8988T (cell line): ENCODE data around the gene NGF.

Source experiments
- DNase-seq: peaks from one replicate; pipeline ENCODE4 v3.0.0; 2011

Gene NGF

DNA sequence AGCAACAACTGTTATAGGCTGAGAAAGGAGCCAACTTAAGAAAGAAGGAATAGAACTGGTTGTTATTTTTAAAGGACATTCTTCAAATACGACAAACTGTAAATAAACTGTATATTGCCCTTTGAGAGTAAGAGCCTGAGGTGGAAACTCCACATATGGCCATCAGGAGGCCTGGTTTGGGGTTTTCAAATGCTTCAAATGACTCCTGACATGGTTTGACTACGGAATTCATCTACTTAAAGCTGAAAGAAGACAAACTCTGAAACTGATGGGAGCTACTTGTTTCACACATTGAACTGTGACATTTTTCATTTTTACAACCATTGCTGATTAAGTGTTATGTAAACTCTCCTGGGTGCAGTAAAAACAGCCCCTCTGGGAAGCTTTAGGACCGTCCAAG lies 59.8 kb downstream of the NGF start:
- no peak for DNase-seq

DNA sequence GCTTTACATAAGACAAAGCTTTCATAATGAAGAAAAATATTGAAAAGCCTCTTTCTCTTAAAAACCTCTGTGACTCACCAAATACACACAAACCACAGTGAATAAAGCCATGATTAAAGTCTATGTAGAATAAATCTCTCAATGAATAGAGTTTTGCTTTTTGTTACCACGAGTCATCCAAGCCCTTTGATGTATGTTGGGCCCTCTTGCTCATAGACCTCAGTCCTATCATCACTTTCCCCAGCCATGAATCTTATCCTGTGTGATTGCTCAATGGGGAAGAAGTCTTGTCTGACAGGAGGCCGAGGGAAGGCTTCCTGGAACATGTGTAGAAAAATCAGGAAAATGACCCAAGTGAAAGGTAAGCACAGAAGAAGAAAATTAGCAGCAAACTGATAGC lies 60.8 kb downstream of the NGF start:
- DNase-seq = no peak

DNA sequence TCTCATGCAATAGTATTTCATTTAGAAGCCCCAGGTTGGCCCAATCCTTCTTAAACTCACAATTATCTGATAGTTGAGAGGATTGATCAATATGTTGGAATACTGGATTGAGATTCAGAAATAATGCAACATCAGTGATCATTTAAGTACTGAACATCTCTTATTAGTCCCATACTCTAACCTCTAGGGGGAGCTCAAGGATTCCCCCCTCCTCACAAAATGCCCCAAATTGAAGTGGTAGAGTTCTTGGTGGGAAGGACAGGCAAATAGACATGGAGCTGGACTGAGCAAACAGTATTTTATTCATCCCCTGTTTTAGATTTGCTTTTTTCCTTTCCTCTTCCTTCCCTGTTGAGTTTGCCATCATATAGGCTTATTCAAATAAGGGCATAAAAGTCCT lies 62.8 kb downstream of the NGF start:
- DNase-seq = no peak

DNA sequence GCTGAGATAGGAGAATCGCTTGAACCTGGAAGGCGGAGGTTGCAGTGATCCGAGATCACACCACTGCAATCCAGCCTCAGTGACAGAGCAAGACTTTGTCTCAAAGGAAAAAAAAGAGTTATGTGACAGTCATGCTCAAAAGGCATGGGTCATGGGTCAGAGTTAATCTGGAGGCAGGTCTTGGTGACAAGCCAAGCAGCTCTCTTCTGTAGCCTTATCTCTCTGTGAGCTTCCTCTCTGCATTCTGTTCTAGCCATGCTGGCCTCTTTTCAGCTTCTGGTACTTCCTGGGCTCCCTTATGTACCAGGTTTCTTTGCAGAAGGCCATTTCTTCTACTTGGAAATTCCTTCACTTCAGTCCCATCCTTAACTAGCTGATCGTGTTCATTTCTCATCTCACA lies 63.6 kb downstream of the NGF start:
- DNase-seq = no peak

DNA sequence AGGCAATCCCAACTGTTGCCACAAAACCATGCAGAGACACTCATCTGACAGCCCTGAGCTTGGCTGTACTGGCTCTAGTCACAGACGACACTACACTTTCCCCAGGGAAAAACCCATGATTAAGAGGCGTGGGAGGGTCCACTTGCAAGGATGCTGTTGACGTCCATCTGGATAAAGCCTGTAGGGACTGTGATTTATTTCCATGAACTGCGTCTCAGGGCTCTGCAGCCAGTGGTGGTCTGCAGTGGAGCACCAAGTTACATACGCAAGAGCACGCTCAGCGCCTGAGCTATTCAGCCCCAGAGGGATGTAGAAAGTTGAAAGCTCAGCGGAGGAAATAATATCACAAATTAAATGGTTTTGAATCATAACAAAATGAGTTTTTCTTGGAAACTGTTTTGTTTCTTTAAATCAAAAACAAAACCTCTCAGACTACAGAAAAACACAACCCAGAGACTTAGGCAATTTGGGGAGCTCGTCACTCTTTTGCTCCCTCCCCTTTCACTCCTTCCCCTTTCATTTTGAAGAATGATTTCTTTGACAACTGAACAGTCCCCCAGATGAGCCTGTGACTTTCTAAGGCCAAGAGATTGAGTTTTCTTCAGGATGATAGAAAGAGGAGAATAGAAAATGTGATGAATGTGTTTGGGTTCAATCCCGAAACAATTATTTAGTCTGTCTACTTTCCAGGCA lies 71.2 kb downstream of the NGF start:
- DNase-seq = no peak

DNA sequence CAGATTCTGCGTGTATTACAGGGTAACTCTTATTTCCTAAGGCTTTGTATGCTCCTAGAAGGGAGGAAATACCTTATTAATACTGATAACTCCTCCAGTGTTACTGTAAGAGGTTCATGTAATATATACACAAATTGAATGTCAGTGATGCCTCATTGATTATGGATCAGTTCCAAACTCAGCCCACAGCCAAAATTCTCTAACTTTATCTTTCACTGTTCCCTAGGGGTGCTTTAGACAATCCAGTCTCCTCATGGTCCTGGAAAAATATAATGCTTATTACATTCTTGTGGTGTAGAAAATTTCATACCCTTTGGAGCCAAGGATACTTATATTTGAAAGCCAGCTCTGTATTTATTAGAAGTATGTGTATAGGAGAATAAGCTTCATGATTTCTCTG lies 73.0 kb downstream of the NGF start:
- no peak for DNase-seq

DNA sequence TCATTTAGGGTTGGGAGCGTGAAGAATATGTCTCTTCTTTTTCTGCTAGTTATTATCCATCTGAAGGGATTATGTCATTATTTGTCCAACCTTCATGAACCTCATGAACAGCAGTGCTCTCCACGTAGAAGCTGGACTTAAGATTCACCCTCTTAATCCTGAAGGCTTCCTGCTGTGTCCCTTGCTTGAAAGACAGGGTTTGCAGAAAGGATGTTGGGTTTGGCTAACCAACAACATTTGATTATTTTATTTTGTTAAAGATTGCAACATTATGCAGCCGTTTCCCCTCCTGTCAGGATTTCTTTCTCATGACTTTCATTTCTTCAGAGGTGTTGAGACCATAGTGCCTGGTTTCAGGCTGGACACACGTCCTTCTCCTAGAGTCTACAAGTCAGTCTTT lies 75.2 kb downstream of the NGF start:
- DNase-seq = no peak

DNA sequence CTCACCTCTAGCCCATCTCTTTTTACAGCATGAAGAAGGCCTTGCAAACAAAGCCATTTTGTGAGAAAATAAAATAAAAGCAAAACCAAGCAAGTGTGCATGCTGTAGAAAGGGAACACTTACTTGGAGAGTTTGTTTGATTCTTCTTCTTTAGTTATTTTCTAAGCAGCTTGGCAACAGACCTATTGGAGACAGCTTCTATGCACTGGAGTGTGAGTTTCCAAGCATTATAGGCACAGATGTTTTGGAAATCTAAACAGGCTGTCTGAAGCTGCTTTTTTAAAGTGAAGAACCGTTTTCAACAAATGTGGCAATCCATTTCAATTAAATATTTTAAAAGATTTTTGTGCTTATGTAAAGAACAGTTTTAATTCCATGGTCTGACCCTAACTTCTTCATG lies 76.6 kb downstream of the NGF start:
- DNase-seq = no peak

DNA sequence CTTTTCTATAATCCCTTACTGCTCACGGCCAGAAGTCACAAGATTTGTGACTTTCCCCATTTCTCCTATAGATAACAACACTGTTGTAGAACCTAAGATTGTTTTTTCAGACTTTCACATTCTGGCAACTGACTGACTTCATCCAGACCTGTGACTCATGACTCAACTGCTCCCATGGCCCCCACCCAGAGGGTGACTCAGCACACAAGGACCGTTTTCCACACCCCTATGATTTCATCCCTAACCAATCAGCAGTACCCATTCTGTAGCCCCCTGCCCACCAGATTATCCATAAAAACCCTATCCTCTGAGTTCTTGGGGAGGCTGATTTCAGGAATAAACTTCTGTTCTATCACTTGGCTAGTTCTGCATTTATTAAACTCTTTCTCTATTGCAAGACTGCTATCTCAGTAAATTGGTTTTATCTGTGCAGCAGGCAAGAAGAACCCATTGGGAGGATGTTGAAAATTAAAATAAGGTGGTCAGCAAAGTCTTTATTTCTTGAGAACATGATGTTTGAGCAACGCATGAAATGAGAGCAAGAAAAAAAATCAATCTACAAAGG lies 79.7 kb downstream of the NGF start:
- DNase-seq = no peak

DNA sequence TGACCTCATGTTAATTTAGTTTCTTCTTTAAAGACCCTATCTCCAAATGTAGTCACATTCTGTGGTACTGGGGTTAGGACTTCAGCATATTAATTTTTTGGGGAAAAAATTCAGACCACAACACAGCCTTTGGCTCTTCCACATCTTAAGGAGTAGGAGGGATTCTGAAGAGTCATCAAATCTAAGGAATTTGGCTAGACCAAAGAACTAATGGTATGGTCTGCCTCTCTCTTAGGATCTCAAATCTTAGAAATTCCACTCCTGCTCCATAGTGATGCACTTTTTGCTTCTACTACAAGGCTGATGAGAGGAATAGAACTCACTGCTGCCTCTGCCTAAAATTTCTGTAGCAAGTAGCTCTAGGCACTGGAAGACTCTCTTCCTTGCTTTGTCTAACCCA lies 80.5 kb downstream of the NGF start:
- DNase-seq = no peak

DNA sequence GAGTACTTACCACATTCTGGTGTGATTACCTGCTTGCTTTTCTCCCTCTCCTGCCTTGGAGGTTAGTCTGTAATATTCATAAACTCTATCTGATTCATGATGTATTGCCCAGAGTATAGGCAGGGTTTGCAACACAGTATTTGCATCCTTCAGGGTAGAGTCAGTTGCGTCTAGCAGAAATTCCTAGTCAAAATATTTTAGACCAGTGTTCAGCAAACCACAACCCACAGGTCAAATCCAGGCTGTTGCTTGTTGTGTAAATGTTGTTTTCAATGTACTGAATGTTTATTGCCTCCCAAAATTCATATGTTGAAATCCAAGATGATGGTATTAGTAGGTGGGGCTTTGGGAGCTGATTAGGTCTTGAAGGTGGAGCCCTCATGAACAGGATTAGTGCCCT lies 82.9 kb downstream of the NGF start:
- no peak for DNase-seq

DNA sequence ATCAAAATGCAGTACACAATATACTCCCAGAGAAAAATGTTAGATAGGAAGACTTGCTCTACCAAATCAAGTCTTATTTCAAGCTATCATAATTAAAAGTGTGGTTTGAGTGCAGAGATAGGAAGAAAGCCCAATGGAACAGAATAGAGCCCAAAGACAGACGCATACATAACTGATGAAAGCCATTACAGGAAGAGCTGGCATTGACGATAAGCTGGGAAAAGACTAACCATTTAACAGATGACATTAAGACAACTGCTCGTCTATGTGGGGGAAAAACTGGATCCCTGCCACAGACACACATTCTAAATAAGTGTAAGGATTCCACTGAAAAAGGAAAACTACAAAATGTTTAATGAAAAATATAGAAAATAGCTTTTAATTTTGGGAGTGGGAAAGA lies 85.5 kb downstream of the NGF start:
- no peak for DNase-seq

DNA sequence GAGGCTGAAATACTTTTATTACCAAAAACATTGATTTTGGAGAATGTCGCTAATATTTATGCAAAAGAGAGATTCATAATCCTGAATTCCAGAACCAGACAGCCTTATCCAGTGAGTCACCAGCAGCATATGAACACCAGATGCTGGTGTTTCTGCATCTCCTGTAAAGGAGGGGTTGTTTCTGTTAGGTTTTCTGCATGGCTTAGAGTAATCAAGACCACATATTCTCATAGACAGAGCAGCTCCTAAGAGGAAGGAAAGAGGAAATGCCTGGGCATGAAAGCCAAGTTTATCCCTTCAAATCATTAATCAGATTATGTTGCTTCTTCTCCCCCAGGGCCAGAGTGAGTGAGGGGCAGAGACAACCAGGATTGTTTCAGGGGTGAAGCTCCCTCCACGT lies 86.2 kb downstream of the NGF start:
- DNase-seq = no peak

DNA sequence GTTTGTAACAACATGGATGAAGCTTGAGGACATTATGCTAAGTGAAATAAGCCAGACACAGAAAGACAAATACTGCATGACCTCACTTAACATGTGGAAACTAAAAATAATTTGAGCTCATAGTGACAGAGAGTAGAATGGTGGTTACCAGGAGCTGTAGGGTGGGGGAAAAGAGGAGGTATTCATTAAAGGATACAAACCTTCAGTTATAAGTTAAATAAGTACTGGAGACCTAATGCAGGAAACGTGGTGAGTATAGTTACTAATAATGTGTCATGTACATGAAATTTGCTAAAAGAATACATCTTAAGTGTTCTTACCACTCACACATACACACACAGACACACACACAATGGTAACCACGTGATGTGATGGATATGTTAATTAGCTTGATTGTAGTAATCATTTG lies 86.7 kb downstream of the NGF start:
- no peak for DNase-seq

DNA sequence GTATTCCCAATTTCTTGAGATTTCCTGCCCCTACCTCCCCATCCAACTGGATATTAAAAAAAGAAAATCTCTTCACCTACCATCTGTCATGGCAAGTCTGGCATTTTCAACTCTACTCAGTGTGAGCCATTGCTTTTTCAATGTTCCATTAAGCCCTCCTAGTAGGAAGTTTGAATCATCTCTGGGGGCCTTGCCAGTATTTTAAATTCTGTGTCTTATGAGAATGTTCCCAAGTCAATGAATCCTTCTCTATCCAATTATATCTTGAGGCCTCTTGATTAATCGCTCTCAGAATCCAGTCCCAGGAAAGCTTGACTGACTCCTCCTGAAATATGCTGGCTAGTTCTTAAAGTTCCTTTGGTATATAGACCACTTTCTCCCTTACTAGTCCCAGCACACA lies 91.5 kb downstream of the NGF start:
- DNase-seq = no peak

DNA sequence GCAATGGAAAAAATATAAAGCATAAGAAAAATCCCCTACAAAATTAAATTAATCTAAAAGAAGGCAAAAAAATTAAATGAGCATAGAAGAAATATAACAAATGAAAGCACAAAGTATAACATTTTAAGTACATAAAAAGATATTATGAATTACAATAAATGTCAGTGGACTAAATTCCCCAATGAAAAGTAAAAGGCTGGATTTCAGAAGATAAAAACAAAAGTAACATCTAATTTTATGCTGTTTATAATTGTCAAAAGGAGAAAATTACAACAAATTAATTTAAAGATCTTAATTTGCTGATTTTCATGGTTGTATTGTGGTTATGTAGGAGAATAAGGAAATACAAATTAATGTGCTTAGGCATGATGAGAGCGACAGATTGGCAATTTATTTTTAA lies 92.8 kb downstream of the NGF start:
- no peak for DNase-seq

DNA sequence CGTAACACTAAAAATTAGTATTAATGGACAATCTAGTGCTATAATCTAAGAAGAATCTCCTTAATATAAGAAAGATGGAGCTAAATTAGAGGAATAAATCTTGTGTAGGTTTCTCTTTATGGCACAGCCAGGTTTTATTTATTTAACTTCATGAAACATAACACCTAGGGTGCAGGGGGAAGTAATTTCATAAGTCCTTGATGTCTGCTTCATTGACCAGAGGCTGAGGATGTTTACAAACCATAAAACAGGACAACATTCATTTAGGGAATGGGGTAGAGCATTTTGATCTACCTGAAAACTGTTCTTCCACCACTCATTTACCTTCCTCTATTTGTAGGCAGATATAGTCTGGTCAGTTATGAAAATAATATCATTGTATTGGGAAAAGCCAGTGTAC lies 95.5 kb downstream of the NGF start:
- DNase-seq = no peak

DNA sequence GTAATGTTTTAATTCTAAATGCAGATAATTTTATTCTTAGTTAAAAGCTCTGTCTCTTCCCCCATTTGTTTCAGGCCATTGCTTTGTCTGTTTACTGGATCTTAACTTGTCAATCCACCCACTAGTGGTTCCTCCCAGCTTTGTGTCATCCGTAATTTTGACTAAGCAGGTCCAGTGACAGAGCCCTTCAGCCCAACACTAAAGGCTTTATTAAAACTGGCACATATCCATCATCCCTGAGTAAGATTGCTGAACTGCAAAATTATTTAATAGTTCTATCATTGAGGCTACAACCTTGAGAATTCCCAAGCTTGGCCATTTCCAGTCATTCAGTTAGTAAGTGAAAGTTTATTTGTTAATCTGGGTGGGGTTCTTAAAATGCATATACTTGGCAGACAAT lies 96.7 kb downstream of the NGF start:
- no peak for DNase-seq

DNA sequence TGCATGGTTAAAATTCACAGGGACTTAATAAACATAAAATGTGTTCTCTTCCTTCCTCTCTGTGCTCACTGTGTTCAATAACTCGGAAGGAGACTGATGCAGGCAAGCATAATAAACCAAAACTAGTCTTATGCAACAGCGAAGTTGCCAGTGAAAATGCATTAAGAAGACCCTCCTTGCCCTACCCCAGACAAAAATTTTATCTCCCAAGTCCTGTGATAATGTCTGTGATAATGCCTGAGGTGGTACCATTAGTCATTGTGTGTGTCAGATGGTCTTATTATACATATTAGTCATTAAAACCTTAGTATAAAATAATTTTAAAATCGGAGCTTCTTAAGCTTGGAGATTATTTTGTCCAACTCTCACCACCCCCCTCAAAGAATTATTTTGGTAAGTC lies 97.8 kb downstream of the NGF start:
- DNase-seq = no peak

DNA sequence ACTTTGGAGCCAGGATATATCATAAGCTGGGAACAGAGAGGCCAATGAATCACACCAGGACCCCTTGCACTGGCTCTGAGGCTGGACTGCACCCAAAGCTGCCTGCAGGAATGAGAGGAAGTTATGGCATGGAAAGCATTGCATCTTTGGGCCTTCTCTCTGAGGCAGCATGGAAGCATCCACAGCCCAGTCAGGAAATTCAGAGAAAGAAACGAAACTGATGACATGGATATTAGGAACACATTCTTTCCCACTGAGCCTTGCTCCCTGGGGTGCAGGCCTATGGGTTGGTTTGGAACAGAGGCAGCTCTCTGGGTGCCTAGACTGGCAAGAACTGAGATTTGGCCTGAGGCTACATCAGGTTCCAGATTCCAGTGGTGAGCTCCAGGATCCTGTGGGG lies 98.6 kb downstream of the NGF start:
- no peak for DNase-seq

DNA sequence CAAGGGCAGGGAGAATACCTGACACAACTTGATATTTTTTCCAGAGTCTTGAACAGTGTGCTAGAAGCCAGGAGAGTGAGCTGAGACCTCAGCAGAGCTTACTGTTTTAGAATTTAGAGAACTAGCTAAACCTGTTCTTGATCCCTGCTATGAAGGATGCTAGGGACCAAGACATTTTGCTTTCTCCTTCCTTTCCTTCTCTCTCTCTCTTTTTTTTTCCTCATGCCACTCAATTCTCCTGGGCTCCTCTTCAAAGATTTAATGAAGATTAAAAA lies 99.0 kb downstream of the NGF start:
- no peak for DNase-seq

DNA sequence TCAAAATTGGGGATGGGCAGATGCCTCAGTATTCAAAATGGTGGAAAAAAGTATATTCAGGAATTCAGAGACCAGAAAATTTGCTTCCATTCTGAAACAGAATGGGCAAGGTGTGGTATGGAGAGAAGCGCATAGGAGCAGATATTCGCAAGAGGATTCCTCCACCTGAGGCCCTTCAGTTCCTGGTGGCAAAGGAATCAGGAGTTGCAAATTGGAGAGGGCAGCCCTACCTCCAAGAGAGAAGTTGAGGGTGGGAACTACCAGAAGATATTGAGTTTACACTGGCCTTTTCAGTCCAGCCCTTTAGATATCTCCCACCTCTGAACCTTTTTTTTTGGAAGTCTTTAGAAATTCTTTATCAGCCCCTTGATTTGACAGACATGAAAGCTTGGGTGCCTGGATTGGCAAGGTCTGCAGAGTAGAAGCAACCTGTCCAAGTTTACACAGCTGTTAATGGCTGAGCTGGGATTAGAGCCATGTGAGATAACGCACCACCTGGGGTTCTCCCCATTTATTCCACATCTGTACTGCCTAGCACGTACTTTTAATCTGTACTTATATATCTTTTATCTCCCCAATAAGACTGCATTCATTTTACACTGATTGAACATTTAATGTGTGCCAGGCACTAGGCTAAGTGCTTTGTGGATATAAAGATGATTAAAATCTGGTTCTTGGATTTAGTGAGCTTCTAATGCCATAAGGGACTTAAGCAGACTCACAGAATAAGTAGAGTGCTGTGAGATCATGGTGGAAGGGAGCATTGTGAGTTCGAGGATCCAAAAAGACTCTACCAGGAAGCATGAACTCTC lies 99.5 kb downstream of the NGF start:
- DNase-seq = no peak

DNA sequence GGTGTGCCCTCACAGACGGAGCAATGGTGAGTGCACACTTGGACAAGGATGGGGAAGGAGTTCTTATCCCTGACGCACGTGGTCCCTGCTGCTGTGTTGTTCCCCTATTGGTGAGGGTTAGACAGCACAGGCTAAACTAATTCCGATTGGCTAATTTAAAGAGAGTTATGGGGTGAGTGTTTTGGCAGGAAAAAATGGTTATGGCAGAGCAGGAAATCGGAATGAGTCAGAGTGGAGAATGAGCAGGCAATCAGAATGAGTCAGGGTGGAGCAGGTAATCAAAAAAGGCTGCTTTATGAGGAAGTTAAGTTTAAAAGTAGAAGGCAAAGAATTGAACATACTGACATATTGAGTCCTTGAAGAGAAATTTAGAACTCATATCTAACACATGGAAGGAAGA lies 100.5 kb downstream of the NGF start:
- DNase-seq = no peak

DNA sequence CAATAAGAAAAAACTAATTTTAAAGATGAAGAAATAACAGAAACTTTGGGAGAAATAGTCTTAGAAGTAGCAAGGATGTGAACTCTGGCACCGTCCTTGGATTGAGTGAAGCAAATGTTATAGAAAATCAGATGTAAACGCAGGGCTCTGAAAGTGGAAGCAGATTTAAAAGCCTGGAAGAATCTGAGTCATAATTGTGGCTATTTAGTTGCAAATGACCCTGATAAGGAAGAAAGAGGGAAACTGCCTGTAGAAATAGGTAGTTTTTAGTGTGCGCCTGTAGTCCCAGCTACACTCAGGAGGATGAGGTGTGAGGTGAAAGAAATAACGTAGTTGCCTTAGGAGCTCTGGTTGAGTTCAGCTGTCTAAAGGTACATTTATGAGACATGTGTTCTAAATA lies 101.0 kb downstream of the NGF start:
- DNase-seq = no peak
